BLaER1 treated with 17β-estradiol and CSF1 and Interleukin-3, amounts not matched to agents 10 nM and 100 nM (cell line): Measurements from ENCODE around the gene ICA1L.

Experiments used
- H3K27ac ChIP-seq, 11 experiments: shearing (Covaris generic); formaldehyde crosslinking; 2 replicates each; pipeline ENCODE4 v1.8.1; 2022
- H3K27me3 ChIP-seq, 11 experiments: shearing (Covaris generic); formaldehyde crosslinking; 2 replicates each; pipeline ENCODE4 v1.8.1; 2022
- H3K36me3 ChIP-seq, 11 experiments: shearing (Covaris generic); formaldehyde crosslinking; 2 replicates each; pipeline ENCODE4 v1.8.1; 2022
- H3K4me1 ChIP-seq, 10 experiments: shearing (Covaris generic); formaldehyde crosslinking; 2 replicates each; pipeline ENCODE4 v1.8.1; 2022
- H3K4me2 ChIP-seq, 11 experiments: shearing (Covaris generic); formaldehyde crosslinking; 2 replicates each; pipeline ENCODE4 v1.8.1; 2022
- H3K4me3 ChIP-seq, 10 experiments: shearing (Covaris generic); formaldehyde crosslinking; 2 replicates each; pipeline ENCODE4 v1.8.1; 2022
- H3K9ac ChIP-seq, 11 experiments: shearing (Covaris generic); formaldehyde crosslinking; 2 replicates each; pipeline ENCODE4 v1.8.1; 2022
- H3K9me3 ChIP-seq, 11 experiments: shearing (Covaris generic); formaldehyde crosslinking; replicated peaks in 1 of 11; 2 replicates each; pipeline ENCODE4 v1.8.1; 2022
- H4K20me1 ChIP-seq, 11 experiments: shearing (Covaris generic); formaldehyde crosslinking; 2 replicates each; pipeline ENCODE4 v1.8.1; 2022
- Cebpa-rat ChIP-seq, 11 experiments: shearing (Covaris generic); IDR thresholded peaks; 2 replicates each; pipeline ENCODE4 v1.8.1; 2022

Gene ICA1L

GRCh38 chr2:202763916-202764315, 107.7 kb downstream of the ICA1L start:
- Histone ChIP-seq H3K27ac (0 out of 22 replicates have a peak overlapping the region, but pooled peaks of 1 of the 11 experiments have one; percentile 13), H3K4me2 (peak overlapping the region in 9 of 11 experiments; percentile 17 to 67 (median 39); a peak in 13 of 22 replicates), H4K20me1 (no peaks in the 10 kb centered on the region), H3K9ac (no peak overlapping the region), H3K36me3 (peaks cover 6 to 67% (median 37%) of the 10 kb centered on the region in 11 experiments; a peak in 20 of 22 replicates), H3K4me3 (no peak overlapping the region), H3K4me1 (peaks cover 10 to 22% (median 18%) of the 10 kb centered on the region in 10 experiments; a peak in 18 of 20 replicates), H3K27me3 (no peaks in the 10 kb centered on the region), H3K9me3 (no peaks in the 10 kb centered on the region)
- no peak for TF ChIP-seq Cebpa-rat (IDR thresholded peaks at IDR 0.05)

GRCh38 chr2:202762556-202762955, 109.0 kb downstream of the ICA1L start:
- H3K27me3 ChIP-seq: no peaks in the 10 kb centered on the region
- TF ChIP-seq Cebpa-rat (IDR thresholded peaks at IDR 0.05): no peak
- peaks cover 6 to 80% (median 44%) of the 10 kb centered on the region in 11 experiments; a peak in 21 of 22 replicates for H3K36me3 ChIP-seq

GRCh38 chr2:202760848-202761247, 110.7 kb downstream of the ICA1L start:
- no peak overlapping the region for H3K4me3 ChIP-seq
- TF ChIP-seq Cebpa-rat (IDR thresholded peaks at IDR 0.05): no peak

More at GRCh38 chr2:202762556-202762955, 109.0 kb downstream of the ICA1L start:
- Histone ChIP-seq H3K4me1 (peaks cover 10 to 22% (median 18%) of the 10 kb centered on the region in 10 experiments; a peak in 18 of 20 replicates), H3K9ac (no peak overlapping the region), H4K20me1 (no peaks in the 10 kb centered on the region), H3K27ac (peak overlapping the region in 3 of 11 experiments; percentile 14 to 31 (median 25); a peak in 1 of 22 replicates), H3K9me3 (no peaks in the 10 kb centered on the region), H3K4me2 (peak overlapping the region in 6 of 11 experiments; percentile 28 to 67 (median 42); a peak in 9 of 22 replicates), H3K4me3 (no peak overlapping the region)

GRCh38 chr2:202758604-202759003, 113.0 kb downstream of the ICA1L start:
- no peak for TF ChIP-seq Cebpa-rat (IDR thresholded peaks at IDR 0.05)
- Histone ChIP-seq H3K4me3 (no peak overlapping the region), H3K4me2 (no peak overlapping the region), H3K27me3 (no peaks in the 10 kb centered on the region), H4K20me1 (no peaks in the 10 kb centered on the region), H3K9ac (no peak overlapping the region), H3K4me1 (peaks cover 8 to 15% (median 10%) of the 10 kb centered on the region in 10 experiments; a peak in 18 of 20 replicates), H3K9me3 (no peaks in the 10 kb centered on the region), H3K27ac (no peak overlapping the region), H3K36me3 (peaks cover 5 to 73% (median 44%) of the 10 kb centered on the region in 11 experiments; a peak in 19 of 22 replicates)

More at GRCh38 chr2:202760848-202761247, 110.7 kb downstream of the ICA1L start:
- no peaks in the 10 kb centered on the region for H3K27me3 ChIP-seq
- H4K20me1 ChIP-seq: no peaks in the 10 kb centered on the region
- H3K27ac ChIP-seq: no peak overlapping the region
- no peaks in the 10 kb centered on the region for H3K9me3 ChIP-seq
- peaks cover 11 to 84% (median 55%) of the 10 kb centered on the region in 11 experiments; a peak in 21 of 22 replicates for H3K36me3 ChIP-seq
- no peak overlapping the region for H3K4me2 ChIP-seq
- no peak overlapping the region for H3K9ac ChIP-seq
- peaks cover 10 to 22% (median 18%) of the 10 kb centered on the region in 10 experiments; a peak in 18 of 20 replicates for H3K4me1 ChIP-seq

- no peak for TF ChIP-seq Cebpa-rat (IDR thresholded peaks at IDR 0.05)
- Histone ChIP-seq H3K4me3 (no peak overlapping the region), H3K36me3 (peaks cover 5 to 73% (median 44%) of the 10 kb centered on the region in 11 experiments; a peak in 19 of 22 replicates), H3K9ac (no peak overlapping the region), H3K9me3 (0 out of 22 replicates have a peak, but pooled peaks cover 0 to under 1% (median 0%) of the 10 kb centered on the region in 11 experiments), H3K4me1 (peaks cover 3 to 10% (median 6%) of the 10 kb centered on the region in 10 experiments; a peak in 18 of 20 replicates), H3K27ac (no peak overlapping the region), H3K4me2 (no peak overlapping the region), H3K27me3 (no peaks in the 10 kb centered on the region), H4K20me1 (no peaks in the 10 kb centered on the region)
Observed at GRCh38 chr2:202758128-202758527, 113.4 kb downstream of the ICA1L start.

- Histone ChIP-seq H3K4me3 (no peak overlapping the region), H3K27ac (no peak overlapping the region), H3K4me1 (peaks cover 0 to 3% (median 0%) of the 10 kb centered on the region in 10 experiments; a peak in 3 of 20 replicates), H3K27me3 (no peaks in the 10 kb centered on the region), H3K9ac (no peak overlapping the region), H4K20me1 (no peaks in the 10 kb centered on the region), H3K36me3 (peaks cover 5 to 80% (median 44%) of the 10 kb centered on the region in 11 experiments; a peak in 19 of 22 replicates), H3K4me2 (no peak overlapping the region), H3K9me3 (peaks cover 0 to 9% (median 0%) of the 10 kb centered on the region in 11 experiments; a peak in 2 of 22 replicates)
- TF ChIP-seq Cebpa-rat (IDR thresholded peaks at IDR 0.05): no peak
Observed at GRCh38 chr2:202757339-202757738, 114.2 kb downstream of the ICA1L start.

- Histone ChIP-seq H3K27ac (no peak overlapping the region), H4K20me1 (no peaks in the 10 kb centered on the region), H3K4me2 (no peak overlapping the region), H3K27me3 (no peaks in the 10 kb centered on the region), H3K9me3 (peaks cover 0 to 12% (median 0%) of the 10 kb centered on the region in 11 experiments; a peak in 2 of 22 replicates), H3K4me1 (no peaks in the 10 kb centered on the region), H3K9ac (no peak overlapping the region), H3K36me3 (peaks cover 5 to 78% (median 44%) of the 10 kb centered on the region in 11 experiments; a peak in 19 of 22 replicates), H3K4me3 (no peak overlapping the region)
- no peak for TF ChIP-seq Cebpa-rat (IDR thresholded peaks at IDR 0.05)
Observed at GRCh38 chr2:202756598-202756997, 115.0 kb downstream of the ICA1L start.

- H3K9ac ChIP-seq: no peak overlapping the region
- H3K9me3 ChIP-seq: peaks cover 0 to 12% (median 0%) of the 10 kb centered on the region in 11 experiments; a peak in 2 of 22 replicates
- no peaks in the 10 kb centered on the region for H3K27me3 ChIP-seq
- TF ChIP-seq Cebpa-rat (IDR thresholded peaks at IDR 0.05): no peak
- H3K4me1 ChIP-seq: peaks cover 0 to 8% (median 5%) of the 10 kb centered on the region in 10 experiments; a peak in 8 of 20 replicates
- no peaks in the 10 kb centered on the region for H4K20me1 ChIP-seq
- H3K36me3 ChIP-seq: peaks cover 5 to 62% (median 34%) of the 10 kb centered on the region in 11 experiments; a peak in 19 of 22 replicates
- H3K4me2 ChIP-seq: no peak overlapping the region
- no peak overlapping the region for H3K27ac ChIP-seq
- H3K4me3 ChIP-seq: no peak overlapping the region
Observed at GRCh38 chr2:202754936-202755335, 116.6 kb downstream of the ICA1L start.

- Histone ChIP-seq H3K9ac (no peak overlapping the region), H3K9me3 (peaks cover 0 to 13% (median 0%) of the 10 kb centered on the region in 11 experiments; a peak in 4 of 22 replicates), H3K36me3 (peaks cover 2 to 33% (median 10%) of the 10 kb centered on the region in 11 experiments; a peak in 16 of 22 replicates), H3K4me3 (no peak overlapping the region), H3K4me2 (no peak overlapping the region), H3K27me3 (no peaks in the 10 kb centered on the region), H4K20me1 (no peaks in the 10 kb centered on the region), H3K27ac (no peak overlapping the region), H3K4me1 (peaks cover 0 to 10% (median 5%) of the 10 kb centered on the region in 10 experiments; a peak in 8 of 20 replicates)
- no peak for TF ChIP-seq Cebpa-rat (IDR thresholded peaks at IDR 0.05)
Observed at GRCh38 chr2:202752071-202752470, 119.5 kb downstream of the ICA1L start.
